Measurements from ENCODE around the gene LAMTOR4. TPM values are rescaled to one million over a fixed set of nuclear protein-coding genes. Genes with fewer than 3 reads are reported as not detected.
A peak's percentile ranks its signal among the peaks of the same experiment; 100 is the strongest.

The LAMTOR4 gene
- total RNA-seq, 1 experiment from 2014 or later: 224 TPM

GRCh38 chr7:100130608-100131453, 17.9 kb upstream of the LAMTOR4 start:
- no peaks in the 10 kb centered on the region for H3K27me3 ChIP-seq (ENCODE audit: control insufficient read depth, insufficient read depth, low read length)
- ChIA-PET CTCF (interaction anchor here (0.6 to 1.2 kb wide), 3 partner anchors 9 to 124 kb away, joined by 5 to 13 read pairs (median 6); partner anchors contain the start of gene LAMTOR4), POLR2A (no interaction called here)
- H3K4me1 ChIP-seq (ENCODE audit: control insufficient read depth, insufficient read depth, low read length): 0 out of 2 replicates have a peak, but pooled peaks cover 7% of the 10 kb centered on the region
- BruUV-seq (replicated peaks): no TSS peak
- H3K9me3 ChIP-seq (ENCODE audit: control insufficient read depth, insufficient read depth, low read depth, low read length): no peaks in the 10 kb centered on the region
- H3K36me3 ChIP-seq (ENCODE audit: control insufficient read depth, insufficient read depth, low read length): peaks cover 2% of the 10 kb centered on the region; the same call in 1 of the 2 replicates
- no peak for DNase-seq (ENCODE audit: low read depth, low spot score)
- peak overlapping the region in 1 of 2 experiments; percentile 14; a peak in 2 of 4 replicates for H3K4me3 ChIP-seq (ENCODE audit: low read depth in 2 of 2, low read length in 2 of 2)
- intact Hi-C loops (cut with micrococcal nuclease; ENCODE audit: unreplicated experiment): loop anchor here (5.0 kb wide), 1 partner anchor 86 kb away; the partner anchor contains the start of gene PVRIG
- peak; percentile 47 for ATAC-seq
- peak; percentile 97 for TF ChIP-seq CTCF (IDR thresholded peaks at IDR 0.05)
- TF ChIP-seq SIN3A (IDR thresholded peaks at IDR 0.05; ENCODE audit: borderline replicate concordance, insufficient read depth, low read depth, low read length): no peak
- 0 out of 2 replicates have a peak overlapping the region, but pooled peaks have one; percentile 37 for H3K27ac ChIP-seq (ENCODE audit: low read length)
- in situ Hi-C loops (cut with HindIII; ENCODE audit: low pct_unique_long_range_greater_than_20kb, low sequenced_read_pairs): no loop called here

- DNase-seq (ENCODE audit: low read depth, low spot score) (no peak), ATAC-seq (no peak)
- intact Hi-C loops (cut with micrococcal nuclease; ENCODE audit: unreplicated experiment) (loop anchor here (5.0 kb wide), 1 partner anchor 85 kb away; the partner anchor contains the start of gene PVRIG), in situ Hi-C loops (cut with HindIII; ENCODE audit: low pct_unique_long_range_greater_than_20kb, low sequenced_read_pairs) (no loop called here)
- H3K27me3 ChIP-seq (ENCODE audit: control insufficient read depth, insufficient read depth, low read length): no peaks in the 10 kb centered on the region
- H3K36me3 ChIP-seq (ENCODE audit: control insufficient read depth, insufficient read depth, low read length): no peaks in the 10 kb centered on the region
- no peak overlapping the region for H3K4me3 ChIP-seq (ENCODE audit: low read depth in 2 of 2, low read length in 2 of 2)
- ChIA-PET CTCF (interaction anchor here (0.7 to 1.2 kb wide), 6 partner anchors 50 to 213 kb away, joined by 3 to 7 read pairs (median 4); no protein-coding TSS in a partner anchor), POLR2A (no interaction called here)
- TF ChIP-seq POLR2AphosphoS5 (IDR thresholded peaks at IDR 0.05; ENCODE audit: low read depth, low read length): no peak
- 0 out of 2 replicates have a peak, but pooled peaks cover 7% of the 10 kb centered on the region for H3K4me1 ChIP-seq (ENCODE audit: control insufficient read depth, insufficient read depth, low read length)
- H3K27ac ChIP-seq (ENCODE audit: low read length): no peak overlapping the region
- BruUV-seq (replicated peaks): no TSS peak
- no peaks in the 10 kb centered on the region for H3K9me3 ChIP-seq (ENCODE audit: control insufficient read depth, insufficient read depth, low read depth, low read length)
These were observed 16.6 kb upstream of the LAMTOR4 start for GRCh38 chr7:100132126-100132525.

- no peak for TF ChIP-seq SIN3A (IDR thresholded peaks at IDR 0.05; ENCODE audit: borderline replicate concordance, insufficient read depth, low read depth, low read length)
- peak; percentile 96 for TF ChIP-seq CTCF (IDR thresholded peaks at IDR 0.05)
- Histone ChIP-seq H3K27me3 (ENCODE audit: control insufficient read depth, insufficient read depth, low read length) (no peaks in the 10 kb centered on the region), H3K4me1 (ENCODE audit: control insufficient read depth, insufficient read depth, low read length) (0 out of 2 replicates have a peak, but pooled peaks cover 7% of the 10 kb centered on the region), H3K4me3 (ENCODE audit: low read depth in 2 of 2, low read length in 2 of 2) (no peak overlapping the region), H3K36me3 (ENCODE audit: control insufficient read depth, insufficient read depth, low read length) (no peaks in the 10 kb centered on the region), H3K27ac (ENCODE audit: low read length) (no peak overlapping the region), H3K9me3 (ENCODE audit: control insufficient read depth, insufficient read depth, low read depth, low read length) (no peaks in the 10 kb centered on the region)
- CTCF ChIA-PET: interaction anchor here (0.5 to 1.2 kb wide), 8 partner anchors 12 to 213 kb away, joined by 3 to 16 read pairs (median 4); no protein-coding TSS in a partner anchor
- DNase-seq (ENCODE audit: low read depth, low spot score) (peak; percentile 74), ATAC-seq (peak; percentile 88)
- intact Hi-C loops (cut with micrococcal nuclease; ENCODE audit: unreplicated experiment): loop anchor here (5.0 kb wide), 1 partner anchor 85 kb away; the partner anchor contains the start of gene PVRIG
- no TSS peak for BruUV-seq (replicated peaks)
- in situ Hi-C loops (cut with HindIII; ENCODE audit: low pct_unique_long_range_greater_than_20kb, low sequenced_read_pairs): no loop called here
- POLR2A ChIA-PET: no interaction called here
These were observed 16.0 kb upstream of the LAMTOR4 start for GRCh38 chr7:100132697-100133151.
